GM12874 (cell line): ENCODE data around the gene CDK14.

Source experiments
- TF ChIP-seq, protein P1 (sequence below): IDR thresholded peaks from 2 replicates; pipeline ENCODE4 v1.5.1; 2011; ENCODE audit warnings: low read depth, mild to moderate bottlenecking, control low read depth, low read length, moderate library complexity; ENCODE audit not compliant: insufficient read depth

CDK14 gene

DNA sequence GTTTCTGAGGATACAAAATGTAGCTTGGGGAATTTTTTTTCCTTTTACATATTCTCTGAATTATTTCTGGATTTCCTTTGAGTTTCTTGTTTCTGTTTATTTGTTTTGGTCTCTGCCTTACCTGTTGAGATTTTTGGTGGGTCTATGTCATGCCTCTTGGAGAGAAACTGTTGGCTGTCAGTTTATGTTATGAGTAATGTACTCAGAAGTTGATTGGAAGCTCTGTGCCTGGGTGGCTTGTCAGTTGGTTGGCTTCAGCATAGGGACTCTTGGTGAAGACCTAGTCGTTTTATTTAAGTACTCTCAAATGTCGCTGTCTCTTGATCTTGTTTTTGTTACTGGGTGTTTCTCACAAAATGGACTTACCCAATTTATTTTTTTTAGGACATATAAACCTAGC, 132.4 kb downstream of the CDK14 start:
- TF ChIP-seq, protein P1, sequence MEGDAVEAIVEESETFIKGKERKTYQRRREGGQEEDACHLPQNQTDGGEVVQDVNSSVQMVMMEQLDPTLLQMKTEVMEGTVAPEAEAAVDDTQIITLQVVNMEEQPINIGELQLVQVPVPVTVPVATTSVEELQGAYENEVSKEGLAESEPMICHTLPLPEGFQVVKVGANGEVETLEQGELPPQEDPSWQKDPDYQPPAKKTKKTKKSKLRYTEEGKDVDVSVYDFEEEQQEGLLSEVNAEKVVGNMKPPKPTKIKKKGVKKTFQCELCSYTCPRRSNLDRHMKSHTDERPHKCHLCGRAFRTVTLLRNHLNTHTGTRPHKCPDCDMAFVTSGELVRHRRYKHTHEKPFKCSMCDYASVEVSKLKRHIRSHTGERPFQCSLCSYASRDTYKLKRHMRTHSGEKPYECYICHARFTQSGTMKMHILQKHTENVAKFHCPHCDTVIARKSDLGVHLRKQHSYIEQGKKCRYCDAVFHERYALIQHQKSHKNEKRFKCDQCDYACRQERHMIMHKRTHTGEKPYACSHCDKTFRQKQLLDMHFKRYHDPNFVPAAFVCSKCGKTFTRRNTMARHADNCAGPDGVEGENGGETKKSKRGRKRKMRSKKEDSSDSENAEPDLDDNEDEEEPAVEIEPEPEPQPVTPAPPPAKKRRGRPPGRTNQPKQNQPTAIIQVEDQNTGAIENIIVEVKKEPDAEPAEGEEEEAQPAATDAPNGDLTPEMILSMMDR, result no peak

DNA sequence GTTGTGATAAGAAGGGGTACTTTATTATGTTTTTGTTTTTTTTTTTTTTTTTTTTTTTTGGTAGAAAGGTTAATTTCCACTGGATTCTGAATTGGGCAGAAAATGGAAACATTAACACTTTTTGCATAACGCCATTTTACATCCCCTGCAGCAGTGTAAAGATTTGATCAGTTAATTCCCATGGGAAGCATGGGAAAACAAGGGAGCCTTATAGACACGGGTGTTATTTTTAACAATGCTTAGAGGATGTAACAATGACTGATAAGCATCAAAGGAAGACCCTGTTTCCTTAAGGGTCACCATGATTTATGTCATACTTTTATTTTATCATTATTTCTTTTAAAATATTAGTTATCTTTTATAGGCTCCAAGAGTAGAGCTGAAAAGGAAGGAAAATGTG, 140.2 kb downstream of the CDK14 start:
- TF ChIP-seq, protein P1, result no peak

DNA sequence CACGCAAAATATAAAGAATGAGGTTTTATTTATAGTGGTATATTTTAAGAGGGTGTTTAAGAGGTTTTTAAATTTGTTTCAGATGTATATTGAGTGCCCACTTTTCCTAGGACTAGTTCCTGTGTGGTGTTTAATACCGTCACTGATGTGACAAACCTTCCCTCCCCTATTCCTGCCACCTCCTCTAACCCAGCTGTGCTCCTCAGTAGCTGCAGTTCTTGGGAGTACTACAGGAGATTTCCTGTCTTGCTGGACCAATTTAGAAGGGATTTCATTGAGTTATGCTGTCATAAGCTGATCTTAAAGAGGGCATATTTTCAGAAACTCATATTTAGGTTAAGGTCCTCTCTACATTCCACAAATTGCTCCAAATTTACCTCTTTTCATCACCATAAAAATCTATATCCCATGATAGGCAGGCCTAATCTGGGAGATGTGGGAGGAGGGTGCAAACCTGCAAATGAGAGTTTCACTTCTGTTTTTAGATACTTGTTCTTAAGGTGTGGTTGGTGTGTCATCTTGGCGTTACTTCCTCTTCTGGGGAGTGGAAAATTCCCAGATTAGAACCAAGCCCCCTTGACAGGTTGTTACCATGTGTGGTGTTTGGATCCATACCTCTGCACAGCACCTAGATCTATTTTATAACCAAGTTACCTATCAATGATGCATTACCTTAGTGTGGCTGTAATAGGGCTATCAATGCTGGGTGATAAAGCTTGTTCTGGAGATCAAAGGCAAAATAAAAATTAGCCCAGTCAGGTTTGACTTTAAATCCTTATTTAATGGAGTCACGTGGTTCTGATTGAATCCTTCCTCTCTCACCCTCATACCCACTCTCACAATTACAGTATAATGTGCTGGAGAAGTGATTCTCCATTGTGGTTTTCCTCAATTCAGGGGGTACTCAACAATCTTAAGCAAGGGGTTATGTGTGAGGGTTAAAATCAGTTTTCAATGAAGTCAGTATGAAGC, 141.1 kb downstream of the CDK14 start:
- TF ChIP-seq, protein P1, result no peak

DNA sequence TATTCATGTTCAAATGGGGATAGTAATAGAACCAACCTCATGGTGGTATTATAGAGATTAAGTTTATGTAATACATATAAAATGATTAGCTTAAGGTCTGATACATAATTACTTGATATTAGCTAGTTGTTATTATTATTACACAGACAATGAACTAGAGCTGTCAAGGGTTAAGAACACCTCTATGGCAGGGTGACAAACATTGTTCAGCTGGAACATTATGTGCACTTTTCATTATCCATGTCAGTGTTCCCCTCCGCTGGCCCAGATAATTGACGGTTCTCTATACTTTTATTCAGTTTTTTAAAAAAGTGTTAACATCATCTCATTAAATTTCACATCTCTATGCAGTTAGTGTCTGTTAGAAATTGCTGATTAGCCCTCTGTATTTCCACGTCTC, 142.1 kb downstream of the CDK14 start:
- TF ChIP-seq, protein P1, result no peak

DNA sequence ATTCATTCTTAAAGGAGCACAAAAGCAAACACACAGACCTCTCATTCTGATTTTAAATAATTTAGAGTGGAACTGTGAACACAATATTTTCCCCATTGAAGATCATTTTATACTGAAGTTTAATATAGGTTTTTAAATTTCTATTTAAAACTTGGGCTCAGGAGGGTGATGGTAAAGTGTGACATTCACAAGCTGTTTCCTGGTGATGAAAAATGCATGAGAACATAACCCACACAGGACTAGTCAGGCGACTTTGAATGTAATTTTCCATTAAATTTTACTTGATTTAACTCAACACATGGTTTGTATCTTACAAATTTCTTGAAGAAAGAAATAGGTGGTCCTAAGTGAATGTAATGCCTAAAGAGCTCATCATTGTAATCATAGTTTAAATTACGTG, 143.6 kb downstream of the CDK14 start:
- TF ChIP-seq, protein P1, result no peak

DNA sequence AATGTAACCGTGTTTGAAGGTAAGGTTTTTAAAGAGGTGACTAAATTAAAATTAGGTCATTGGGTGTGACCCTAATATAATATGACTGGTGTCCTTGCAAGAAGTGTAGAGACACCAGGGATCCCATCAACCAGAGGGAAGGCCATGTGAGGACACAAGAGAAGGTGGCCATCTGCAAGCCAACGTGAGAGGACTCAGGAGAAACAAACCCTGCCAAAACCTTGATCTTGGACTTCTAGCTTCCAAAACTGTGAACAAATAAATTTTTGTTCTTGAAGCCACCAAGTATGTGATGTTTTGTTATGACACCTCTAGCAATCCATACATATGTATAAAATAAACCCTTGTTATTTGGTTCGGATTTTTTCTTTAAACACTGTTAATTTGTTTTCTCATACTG, 144.3 kb downstream of the CDK14 start:
- TF ChIP-seq, protein P1, result no peak

DNA sequence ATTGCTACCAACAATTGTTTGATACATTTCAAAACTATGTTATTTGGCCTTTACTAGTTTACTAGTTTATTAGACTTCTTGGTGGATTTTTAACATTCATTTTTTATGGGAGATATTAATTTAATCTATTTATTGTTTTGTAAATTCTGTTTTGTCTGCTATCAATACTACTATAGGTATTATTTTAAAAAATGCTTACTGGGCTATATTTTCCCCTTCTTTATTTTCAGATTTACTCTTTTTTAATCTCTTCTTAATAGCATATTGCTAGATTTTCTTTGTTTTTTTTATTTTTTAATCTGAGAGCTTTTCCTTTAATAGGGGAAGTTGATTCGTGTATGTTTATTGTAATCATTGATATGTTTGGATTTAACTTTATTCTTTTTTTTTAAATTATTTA, 147.5 kb downstream of the CDK14 start:
- TF ChIP-seq, protein P1, result no peak
